Frontal cortex (tissue), 4 donors: ENCODE data around the gene BNIP3. TPM values are rescaled to one million over a fixed set of nuclear protein-coding genes. Genes with fewer than 3 reads are reported as not detected.
A peak's percentile ranks its signal among the peaks of the same experiment; 100 is the strongest.

Experiments
- DNase-seq, 2 donors: peaks; one replicate each; pipeline ENCODE4 v3.0.0; 2012; ENCODE audit warnings: low spot score in 2 of 2
- FAIRE-seq: peaks from 2 replicates; lab custom pipeline; 2012; peaks lifted over from hg19 to GRCh38; lab: Jason Lieb, UNC
- total RNA-seq: library from RNA; depleted of rRNA; stranded (reverse); fragments of >200 nt; gene quantifications from one replicate; pipeline ENCODE4 v1.2.3, GENCODE V29; 2014
- donor health status: control.
- donor health status: control.
- donor health status: control.

BNIP3 gene, protein sequence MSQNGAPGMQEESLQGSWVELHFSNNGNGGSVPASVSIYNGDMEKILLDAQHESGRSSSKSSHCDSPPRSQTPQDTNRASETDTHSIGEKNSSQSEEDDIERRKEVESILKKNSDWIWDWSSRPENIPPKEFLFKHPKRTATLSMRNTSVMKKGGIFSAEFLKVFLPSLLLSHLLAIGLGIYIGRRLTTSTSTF
- 33.0 TPM for total RNA-seq

DNA sequence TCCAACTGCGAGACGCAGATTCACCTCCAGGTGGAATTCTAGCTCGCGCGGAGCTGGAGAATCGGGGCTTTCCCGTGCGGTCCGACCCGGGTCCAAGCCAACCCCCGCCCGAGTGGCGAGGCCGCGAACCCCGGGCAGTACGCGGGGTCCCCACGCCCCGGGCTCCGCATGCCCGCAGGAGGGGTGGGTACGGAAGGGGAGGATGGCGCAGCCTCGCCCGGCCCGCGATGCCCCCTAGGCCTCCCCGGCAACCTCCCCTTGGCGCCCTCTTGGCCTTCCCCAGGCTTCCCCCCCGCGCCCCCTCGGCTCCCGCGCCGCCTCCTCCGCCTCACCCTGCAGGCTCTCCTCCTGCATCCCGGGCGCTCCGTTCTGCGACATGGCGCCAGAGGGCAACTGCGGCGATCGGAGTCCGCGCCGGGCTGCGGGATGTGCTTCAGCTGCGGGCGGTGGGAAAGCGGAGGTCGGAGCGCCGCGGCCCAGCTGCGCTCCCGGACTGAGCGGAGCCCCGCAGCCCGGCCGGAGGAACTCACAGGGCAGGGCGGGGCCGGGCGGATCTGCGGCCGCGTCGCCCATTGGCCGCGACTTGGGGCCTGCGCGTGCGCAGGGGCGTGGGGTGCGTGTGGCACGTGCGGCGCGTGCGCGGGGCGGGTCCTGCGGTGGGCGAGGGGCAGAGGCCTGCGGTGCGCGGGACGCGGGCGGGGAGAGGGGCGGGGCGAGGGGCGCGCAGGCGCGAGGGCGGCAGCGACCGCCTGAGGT is at the start of gene BNIP3:
Gene BNIP3, minus strand, starts transcription at position 495 of the 756 bp plus-strand sequence. Its CDS starts 117 bp downstream, at position 378.
- DNase-seq: peak; percentile 97 to 99
- no peak for FAIRE-seq

DNA sequence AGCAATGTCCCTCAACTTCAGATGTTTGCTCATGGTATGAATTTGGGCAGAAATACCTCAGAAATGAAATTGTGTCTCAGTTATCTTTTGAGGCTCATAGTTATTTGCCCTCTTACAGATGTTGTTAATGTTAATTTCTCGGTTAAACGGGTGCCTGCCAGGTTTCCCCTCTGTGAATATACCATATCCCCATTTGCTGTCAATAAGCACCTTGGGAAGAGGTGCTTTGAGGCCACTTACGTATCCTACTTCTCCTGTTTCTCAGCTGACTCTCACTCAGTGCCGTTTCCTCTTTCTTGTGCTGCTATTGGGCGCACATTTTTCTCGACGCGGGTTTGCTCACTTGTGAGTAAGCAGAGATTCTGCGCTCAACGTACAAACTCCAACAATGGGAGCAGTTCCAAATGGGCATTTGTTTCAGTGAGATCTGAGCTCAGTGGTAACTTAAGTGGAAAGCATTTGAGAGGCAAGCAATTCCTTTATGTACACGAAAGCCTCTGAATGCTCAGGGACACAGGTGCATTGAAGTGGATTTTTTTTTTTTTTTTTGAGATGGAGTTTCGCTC is 49.3 kb upstream of the BNIP3 start:
- FAIRE-seq (no peak), DNase-seq (no peak)

DNA sequence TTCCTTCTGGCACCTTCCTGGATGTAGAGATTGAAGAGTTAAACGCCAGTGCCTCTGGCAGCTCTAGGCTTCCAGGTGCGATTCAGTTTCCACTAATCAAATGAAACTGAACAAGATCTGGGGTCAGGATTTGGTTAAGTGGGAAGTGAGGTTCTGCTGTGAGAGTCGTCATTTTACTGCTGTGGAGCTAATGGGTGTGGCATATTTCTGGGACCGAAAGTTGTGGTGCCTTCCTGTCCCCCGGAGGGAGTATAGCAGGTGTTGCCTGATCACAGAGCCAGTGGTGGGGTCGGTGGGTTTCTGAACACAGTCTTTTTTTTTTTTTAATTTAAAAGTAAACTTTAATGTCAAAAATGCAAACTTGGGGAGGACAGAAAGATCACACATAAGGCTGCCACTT is 47.0 kb upstream of the BNIP3 start:
- DNase-seq: no peak
- FAIRE-seq: no peak

DNA sequence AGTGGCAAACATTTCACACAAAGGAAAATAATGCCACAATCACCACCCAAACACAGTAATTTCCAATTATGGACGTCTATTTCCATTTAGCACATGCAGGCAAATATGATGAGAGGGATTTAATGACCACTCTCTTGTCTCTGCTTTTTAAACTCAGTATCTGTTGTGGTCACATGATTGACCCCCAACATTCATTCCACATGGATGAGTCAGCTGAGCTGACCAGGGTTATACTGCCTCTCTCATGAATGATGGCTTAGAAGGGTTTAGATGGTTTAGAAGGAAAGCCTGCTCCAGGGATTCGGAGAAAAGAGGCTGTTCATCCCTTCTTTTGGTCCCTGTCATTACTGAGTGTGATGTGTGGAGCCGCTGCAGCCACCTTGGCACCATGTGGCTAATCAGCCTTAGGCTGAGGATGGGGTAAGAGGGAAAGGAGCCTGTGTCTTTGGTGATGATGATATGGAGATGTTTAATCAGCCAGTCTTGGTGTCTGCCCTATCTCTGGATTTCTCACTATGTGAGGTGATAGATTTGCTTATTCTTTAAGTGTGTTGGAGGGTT is 45.8 kb upstream of the BNIP3 start:
- DNase-seq (no peak), FAIRE-seq (no peak)

DNA sequence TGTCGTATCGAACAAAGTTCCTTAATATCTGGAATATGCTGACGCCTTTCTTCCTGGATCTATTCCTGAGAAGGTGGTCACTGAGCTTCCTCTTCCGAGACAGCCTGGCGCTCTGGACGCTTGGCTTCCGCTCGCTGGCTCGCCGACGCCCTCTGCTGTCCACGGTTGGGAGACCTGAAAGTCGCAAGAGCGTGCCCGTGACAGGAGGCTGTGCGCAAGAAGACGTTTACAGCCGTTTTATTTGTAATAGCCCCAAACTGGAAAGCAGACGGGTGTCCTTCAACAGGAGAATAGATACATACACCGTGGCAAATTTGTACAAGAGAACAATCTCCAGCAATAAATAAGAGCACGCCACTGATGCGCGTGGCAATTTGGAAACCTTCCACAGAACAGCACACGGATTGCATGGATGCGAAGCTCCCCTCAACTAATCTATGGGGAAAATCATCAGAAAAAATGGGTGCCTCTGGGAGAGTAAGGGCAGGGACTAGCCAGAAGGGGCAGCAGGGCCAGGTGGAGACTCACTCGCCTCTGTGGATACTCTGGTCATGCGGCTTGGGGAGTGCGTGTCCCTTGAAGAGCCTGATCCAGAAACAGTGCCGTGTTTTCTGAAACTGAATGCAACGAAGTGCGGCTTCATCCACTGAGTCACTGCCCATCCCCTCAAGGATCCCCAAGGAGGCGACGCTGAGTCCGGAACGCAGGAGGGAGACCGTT is 41.5 kb upstream of the BNIP3 start:
- FAIRE-seq: no peak
- DNase-seq: peak; percentile 75 to 85

DNA sequence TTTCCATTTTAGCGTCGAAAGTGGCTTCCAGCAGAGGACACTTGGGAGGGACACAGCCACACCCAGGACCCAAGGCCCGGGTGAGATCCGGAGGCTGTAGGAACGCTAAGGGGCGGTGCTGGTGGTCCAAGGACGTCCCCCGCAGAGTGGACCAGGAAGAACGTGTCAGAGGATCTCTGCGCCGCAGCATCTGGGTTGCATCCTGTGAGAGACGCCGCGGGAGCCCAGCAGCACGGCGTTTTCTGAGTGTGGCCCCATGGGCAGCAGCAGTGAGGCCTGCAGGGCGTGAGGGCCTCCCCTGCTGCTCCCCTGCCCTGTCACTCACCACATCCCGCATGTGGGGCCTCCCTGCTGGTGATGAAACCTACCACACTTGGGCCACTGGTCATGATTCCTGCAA is 40.5 kb upstream of the BNIP3 start:
- no peak for FAIRE-seq
- no peak for DNase-seq

DNA sequence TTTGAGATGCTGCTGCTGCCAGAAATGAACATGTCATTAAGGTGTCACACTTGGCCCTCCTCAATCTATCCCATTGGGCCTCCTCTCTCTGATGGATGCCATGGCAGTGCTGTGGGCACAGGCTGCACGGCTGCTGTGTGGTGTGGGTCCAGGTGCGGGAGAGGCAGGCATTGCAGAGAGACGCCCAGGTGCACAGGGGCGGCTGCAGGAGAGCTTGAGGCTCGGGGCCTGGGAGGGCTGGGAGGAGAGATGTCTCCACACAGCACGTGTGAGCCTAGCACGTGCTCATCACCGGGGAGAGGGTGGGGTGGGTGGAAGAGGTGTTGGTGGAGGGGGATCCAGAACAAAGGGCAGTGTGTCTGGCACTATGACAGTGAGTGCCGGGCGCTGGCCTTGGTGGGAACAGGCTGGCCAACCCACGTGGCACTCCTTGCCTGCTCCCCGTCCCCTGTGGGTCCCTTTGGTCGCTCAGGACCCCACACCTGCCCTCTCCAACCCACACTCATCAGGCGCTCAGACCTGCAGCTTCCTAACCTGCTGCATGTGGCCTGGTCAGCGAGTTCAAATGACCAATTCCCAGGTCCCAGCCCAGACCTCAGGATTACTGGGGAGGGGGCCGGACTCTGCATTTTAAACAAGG is 39.9 kb upstream of the BNIP3 start:
- DNase-seq (no peak), FAIRE-seq (no peak)

DNA sequence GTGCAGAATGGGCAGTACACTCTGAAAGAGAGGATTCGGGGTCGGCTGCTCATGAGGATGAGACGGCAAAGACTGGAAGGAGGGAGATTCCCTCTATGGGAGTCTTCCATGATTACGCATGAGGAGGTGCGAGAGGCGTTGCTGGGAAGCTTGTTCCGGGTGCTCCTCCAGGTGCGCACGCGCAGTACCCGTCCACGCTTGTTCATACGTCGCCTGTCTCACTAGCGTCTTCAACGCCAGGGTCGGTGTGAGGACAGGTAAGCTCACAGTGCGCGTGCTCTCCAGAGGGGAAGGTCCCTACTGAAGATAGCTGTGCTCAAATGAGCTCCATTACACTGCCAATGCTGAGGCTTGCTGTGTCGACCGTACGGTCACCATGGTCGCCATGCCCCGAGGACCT is 39.3 kb upstream of the BNIP3 start:
- FAIRE-seq (no peak), DNase-seq (no peak)

DNA sequence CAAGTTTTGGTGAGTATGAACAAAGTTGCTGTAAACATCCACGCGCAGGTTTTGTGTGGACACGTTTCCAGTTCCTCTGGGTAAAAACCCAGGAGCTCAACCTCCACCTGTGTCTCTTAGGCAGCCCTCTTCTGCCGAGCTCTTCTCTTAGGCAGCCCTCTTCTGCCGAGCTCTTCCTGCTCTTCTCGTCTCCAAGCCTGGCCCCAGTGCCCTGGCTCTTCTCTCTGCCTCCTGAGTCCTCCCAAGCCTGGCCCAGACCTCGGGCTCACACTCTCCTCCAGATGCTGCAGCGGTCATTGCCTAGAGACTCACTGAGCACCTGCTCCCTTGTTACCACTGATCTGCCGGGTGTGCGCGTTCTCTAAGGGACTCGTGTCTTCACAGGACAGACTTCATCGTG is 38.7 kb upstream of the BNIP3 start:
- DNase-seq (no peak), FAIRE-seq (no peak)

DNA sequence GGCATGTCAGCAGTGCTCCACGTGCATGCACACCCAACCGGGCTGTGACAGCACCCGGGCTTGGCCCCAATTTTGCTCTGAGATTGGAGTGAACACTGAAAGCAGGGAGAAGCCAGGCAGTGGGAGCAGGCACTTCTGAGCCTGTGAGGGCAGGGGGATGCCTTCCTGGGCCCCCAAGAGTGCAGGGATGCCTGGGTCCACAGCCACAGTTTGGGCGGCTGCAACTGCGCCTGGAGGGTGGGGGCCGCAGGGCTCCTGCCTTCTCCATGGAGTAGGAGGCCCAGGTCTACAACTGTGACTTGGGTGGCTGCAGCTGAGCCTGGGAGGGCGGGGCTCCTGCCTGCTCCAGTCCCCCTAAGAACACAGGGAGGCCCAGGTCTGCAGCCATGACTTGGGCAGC is 37.6 kb upstream of the BNIP3 start:
- no peak for FAIRE-seq
- DNase-seq: no peak

DNA sequence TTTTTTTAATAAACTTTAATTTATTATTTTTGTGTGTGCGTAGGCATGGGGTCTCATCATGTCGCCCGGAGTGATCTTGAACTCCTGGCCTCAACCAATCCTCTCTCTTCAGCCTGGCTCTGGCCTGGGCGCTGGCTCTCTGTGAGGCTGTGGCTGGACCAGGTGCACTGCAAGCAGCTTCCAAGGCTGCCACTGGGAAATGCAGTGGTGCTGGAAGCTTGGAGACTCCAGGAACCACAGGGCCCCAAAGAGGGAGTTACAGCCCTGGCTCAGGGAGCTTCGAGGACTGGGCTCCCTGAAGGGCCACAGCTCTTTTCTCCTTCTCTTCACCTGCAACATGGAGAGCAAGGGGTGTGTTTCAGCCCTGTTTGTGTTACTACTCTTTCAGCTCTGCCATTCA is 36.7 kb upstream of the BNIP3 start:
- DNase-seq (no peak), FAIRE-seq (no peak)

DNA sequence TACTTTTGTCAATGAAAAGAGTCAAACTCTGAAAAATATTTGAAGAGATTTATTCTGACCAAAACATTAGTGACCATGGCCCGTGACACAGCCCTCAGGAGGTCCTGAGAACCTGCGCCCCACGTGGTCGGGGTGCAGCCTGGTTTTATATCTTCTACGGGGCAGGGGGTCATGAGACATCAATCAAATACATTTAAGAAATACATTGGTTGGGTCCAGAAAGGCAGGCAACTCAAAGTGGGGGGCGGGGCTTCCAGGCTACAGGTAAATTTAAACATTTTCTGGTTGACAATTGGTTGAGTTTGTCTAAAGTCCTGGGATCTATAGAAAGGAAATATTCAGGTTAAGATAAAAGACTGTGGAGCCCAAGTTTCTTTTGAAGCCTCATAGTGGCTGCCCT is 34.8 kb upstream of the BNIP3 start:
- FAIRE-seq: no peak
- no peak for DNase-seq

DNA sequence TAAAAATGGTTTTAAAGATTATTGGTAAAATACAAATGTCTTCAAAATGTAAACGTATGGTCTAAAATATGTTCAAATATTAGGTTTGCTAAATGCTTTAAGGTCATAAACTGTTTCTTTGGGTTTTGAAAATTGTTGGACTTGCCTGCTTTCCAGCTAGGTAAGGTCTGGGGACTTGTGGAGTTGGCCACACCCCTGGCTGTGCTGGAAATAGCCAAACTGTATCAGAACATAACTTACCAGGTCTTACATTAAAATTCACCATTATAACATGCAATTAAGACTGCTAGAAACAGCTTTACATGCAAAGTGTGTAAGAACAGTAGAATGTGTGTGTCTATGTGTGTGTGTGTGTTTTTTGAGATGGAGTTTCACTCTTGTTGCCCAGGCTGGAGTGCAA is 29.7 kb upstream of the BNIP3 start:
- DNase-seq (no peak), FAIRE-seq (no peak)

DNA sequence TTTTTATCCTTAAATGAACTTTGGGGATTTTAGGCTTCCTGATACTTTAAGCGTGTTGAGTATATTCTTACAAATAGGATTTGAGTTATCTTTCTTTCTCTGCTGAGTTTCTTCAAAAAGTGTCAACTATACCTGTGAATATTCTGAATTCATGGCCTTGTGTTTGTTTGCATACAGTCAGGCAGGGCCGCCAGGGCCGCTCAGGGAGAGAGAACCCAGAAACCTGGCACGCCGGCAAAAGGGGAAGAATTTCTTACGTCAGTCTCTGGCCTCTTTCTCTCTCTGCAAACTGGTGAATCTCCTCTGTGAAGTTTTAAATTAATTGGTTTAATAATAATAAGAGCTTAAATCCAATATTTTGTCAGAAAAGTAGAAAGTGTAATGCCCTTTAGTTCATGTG is 29.3 kb upstream of the BNIP3 start:
- FAIRE-seq (no peak), DNase-seq (no peak)

DNA sequence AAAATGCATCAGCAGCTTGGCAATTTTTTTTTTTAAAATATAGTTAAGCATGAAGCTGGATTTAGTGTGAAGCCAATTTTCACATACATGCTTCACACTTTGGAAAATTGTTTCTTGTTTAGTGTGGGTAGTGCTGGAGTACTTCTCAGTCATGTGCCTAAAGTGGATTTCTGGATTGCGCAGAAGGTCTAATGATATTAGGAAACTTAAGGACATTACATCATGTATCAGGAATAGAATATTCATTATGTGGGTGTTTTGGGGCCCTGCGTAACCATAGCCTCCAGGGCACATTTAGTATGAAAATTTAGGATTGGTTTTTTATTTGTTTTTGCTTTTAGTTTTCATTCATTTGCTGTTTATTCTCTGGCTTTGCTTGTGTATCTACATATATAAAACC is 28.8 kb upstream of the BNIP3 start:
- DNase-seq (no peak), FAIRE-seq (no peak)

DNA sequence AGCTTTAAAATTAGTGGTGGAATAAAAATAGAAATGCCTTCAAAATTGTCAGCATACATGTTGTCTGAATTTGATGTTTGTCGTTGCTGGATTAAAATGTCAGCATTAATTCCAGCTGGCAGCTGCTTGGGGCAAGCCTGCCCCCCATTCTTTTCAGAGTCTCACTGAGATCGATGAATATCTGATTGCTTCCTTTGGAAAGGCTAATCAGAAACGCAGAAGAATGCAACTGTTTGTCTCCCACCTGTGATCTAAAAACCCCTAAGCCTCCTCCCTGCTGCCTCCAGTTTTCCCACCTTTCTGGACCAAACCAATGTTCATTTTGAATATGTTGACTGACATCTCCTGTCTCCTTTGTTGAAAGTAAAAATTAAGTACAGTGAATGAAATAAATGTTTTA is 27.9 kb upstream of the BNIP3 start:
- FAIRE-seq: no peak
- no peak for DNase-seq

DNA sequence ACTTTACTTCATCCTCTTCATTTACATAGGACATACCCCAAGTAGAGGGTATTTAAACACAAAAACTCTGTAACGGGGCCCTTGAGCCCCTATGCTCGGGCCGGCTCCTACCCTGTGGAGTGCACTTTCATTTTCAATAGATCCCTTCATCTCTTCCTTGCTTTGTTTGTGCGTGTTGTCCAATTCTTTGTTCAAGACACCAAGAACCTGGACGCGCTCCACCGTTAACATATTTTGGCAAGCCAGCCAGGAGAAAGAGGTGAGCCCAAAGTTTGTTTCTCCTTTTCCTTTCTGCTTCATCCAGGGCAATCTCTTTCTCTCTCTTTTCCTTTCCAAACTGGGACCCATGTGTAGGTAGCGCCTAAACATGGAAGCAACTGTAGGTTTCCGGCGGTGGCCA is 26.0 kb upstream of the BNIP3 start:
- DNase-seq (no peak), FAIRE-seq (no peak)

DNA sequence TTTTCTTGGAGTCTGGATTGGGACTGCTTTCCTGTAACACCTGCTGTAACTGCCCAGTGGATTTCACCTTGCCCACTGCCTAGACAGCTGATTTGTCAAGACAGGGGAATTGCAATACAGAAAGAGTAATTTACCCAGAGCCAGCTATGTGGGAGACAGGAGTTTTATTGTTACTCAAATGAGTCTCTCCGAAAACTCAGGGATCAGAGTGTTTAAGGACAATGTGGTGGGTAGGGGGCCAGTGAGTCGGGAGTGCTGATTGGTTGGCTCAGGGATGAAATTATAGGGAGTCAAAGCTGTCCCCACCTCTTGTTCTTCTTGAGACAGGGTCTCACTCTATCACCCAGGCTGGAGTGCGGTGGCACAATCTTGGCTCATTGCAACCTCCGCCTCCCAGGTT is 25.2 kb upstream of the BNIP3 start:
- DNase-seq: no peak

DNA sequence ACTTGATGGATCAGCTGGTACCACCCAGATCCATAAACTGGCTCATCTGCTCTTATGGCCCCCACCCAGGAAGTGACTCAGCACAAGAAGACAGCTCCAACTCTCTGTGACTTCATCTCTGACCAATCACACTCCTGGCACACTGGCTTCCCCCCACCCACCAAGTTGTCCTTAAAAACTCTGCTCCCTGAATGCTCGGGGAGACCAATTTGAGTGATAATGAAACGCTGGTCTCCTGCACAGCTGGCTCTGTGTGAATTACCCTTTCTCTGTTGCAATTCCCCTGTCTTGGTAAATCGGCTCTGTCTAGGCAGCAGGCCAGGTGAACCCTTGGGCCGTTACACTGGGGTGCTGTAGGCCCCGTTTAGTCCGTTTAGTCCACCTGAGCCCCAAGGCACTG is 23.4 kb upstream of the BNIP3 start:
- DNase-seq (no peak), FAIRE-seq (no peak)

More for the DNA sequence above, 25.2 kb upstream of the BNIP3 start:
- FAIRE-seq: no peak

DNA sequence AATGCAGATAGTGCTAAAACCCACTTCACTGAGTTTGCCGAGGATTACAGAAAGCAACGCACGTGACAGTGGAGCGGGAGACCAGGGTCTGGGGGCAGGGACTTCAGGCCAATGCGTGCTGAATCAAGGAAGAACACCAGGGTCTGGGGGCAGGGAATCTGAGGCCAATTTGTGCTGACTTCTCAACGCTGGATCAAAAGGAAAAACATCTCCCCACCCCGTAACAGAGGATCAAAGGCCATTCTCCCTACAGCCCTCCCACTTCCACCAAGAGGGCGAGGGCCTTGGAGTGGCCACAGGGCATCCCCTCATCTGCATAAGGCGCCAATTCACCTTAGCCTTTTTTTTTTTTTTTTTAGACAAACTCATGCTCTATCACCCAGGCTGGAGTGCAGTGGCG is 22.3 kb upstream of the BNIP3 start:
- no peak for FAIRE-seq
- no peak for DNase-seq
